Measurements from ENCODE around the gene ATG4D. TPM values are rescaled to one million over a fixed set of nuclear protein-coding genes. Genes with fewer than 3 reads are reported as not detected.

Gene ATG4D
- total RNA-seq, 1 donor from 2014 or later = 30.9 TPM

- no peaks in the 10 kb centered on the region for H3K9me3 Mint-ChIP-seq (ENCODE audit: unreplicated experiment)
- H3K4me3 Mint-ChIP-seq (ENCODE audit: unreplicated experiment) = no peak overlapping the region
- no peak for DNase-seq (ENCODE audit: extremely low spot score, unreplicated experiment)
- H3K27ac Mint-ChIP-seq (ENCODE audit: unreplicated experiment) = no peak overlapping the region
- H3K36me3 Mint-ChIP-seq (ENCODE audit: unreplicated experiment) = no peaks in the 10 kb centered on the region
- H3K4me1 Mint-ChIP-seq (ENCODE audit: unreplicated experiment) = no peaks in the 10 kb centered on the region
- no peak for TF ChIP-seq CTCF (IDR thresholded peaks at IDR 0.05)
- H3K27me3 Mint-ChIP-seq (ENCODE audit: unreplicated experiment) = peaks cover 20% of the 10 kb centered on the region
These were observed 44.1 kb downstream of the ATG4D start for GRCh38 chr19:10587839-10588150.

GRCh38 chr19:10593148-10593547 is 49.4 kb downstream of the ATG4D start:
- no peaks in the 10 kb centered on the region for H3K9me3 Mint-ChIP-seq (ENCODE audit: unreplicated experiment)
- peaks cover 10% of the 10 kb centered on the region for H3K4me1 Mint-ChIP-seq (ENCODE audit: unreplicated experiment)
- no peak for TF ChIP-seq CTCF (IDR thresholded peaks at IDR 0.05)
- H3K36me3 Mint-ChIP-seq (ENCODE audit: unreplicated experiment) = no peaks in the 10 kb centered on the region
- no peak for DNase-seq (ENCODE audit: extremely low spot score, unreplicated experiment)
- H3K27me3 Mint-ChIP-seq (ENCODE audit: unreplicated experiment) = peaks cover 7% of the 10 kb centered on the region
- no peak overlapping the region for H3K4me3 Mint-ChIP-seq (ENCODE audit: unreplicated experiment)
- H3K27ac Mint-ChIP-seq (ENCODE audit: unreplicated experiment) = no peak overlapping the region

- no peak for DNase-seq (ENCODE audit: extremely low spot score, unreplicated experiment)
- Mint-ChIP-seq H3K4me3 (ENCODE audit: unreplicated experiment) (no peak overlapping the region), H3K27ac (ENCODE audit: unreplicated experiment) (peak overlapping the region; percentile 13), H3K27me3 (ENCODE audit: unreplicated experiment) (peaks cover 9% of the 10 kb centered on the region), H3K36me3 (ENCODE audit: unreplicated experiment) (no peaks in the 10 kb centered on the region), H3K9me3 (ENCODE audit: unreplicated experiment) (no peaks in the 10 kb centered on the region), H3K4me1 (ENCODE audit: unreplicated experiment) (peaks cover 10% of the 10 kb centered on the region)
- no peak for TF ChIP-seq CTCF (IDR thresholded peaks at IDR 0.05)
These were observed 50.3 kb downstream of the ATG4D start for GRCh38 chr19:10593820-10594637.

- no peaks in the 10 kb centered on the region for H3K36me3 Mint-ChIP-seq (ENCODE audit: unreplicated experiment)
- peaks cover 19% of the 10 kb centered on the region for H3K4me1 Mint-ChIP-seq (ENCODE audit: unreplicated experiment)
- DNase-seq (ENCODE audit: extremely low spot score, unreplicated experiment) = no peak
- peaks cover 21% of the 10 kb centered on the region for H3K27me3 Mint-ChIP-seq (ENCODE audit: unreplicated experiment)
- H3K9me3 Mint-ChIP-seq (ENCODE audit: unreplicated experiment) = no peaks in the 10 kb centered on the region
- no peak for TF ChIP-seq CTCF (IDR thresholded peaks at IDR 0.05)
- no peak overlapping the region for H3K27ac Mint-ChIP-seq (ENCODE audit: unreplicated experiment)
- H3K4me3 Mint-ChIP-seq (ENCODE audit: unreplicated experiment) = no peak overlapping the region
These were observed 56.4 kb downstream of the ATG4D start for GRCh38 chr19:10600149-10600548.

- no peak for TF ChIP-seq CTCF (IDR thresholded peaks at IDR 0.05)
- Mint-ChIP-seq H3K36me3 (ENCODE audit: unreplicated experiment) (no peaks in the 10 kb centered on the region), H3K9me3 (ENCODE audit: unreplicated experiment) (no peaks in the 10 kb centered on the region), H3K4me1 (ENCODE audit: unreplicated experiment) (peaks cover 19% of the 10 kb centered on the region), H3K27me3 (ENCODE audit: unreplicated experiment) (peaks cover 17% of the 10 kb centered on the region), H3K27ac (ENCODE audit: unreplicated experiment) (peak overlapping the region; percentile 59), H3K4me3 (ENCODE audit: unreplicated experiment) (peak overlapping the region; percentile 69)
- DNase-seq (ENCODE audit: extremely low spot score, unreplicated experiment) = no peak
These were observed 58.3 kb downstream of the ATG4D start for GRCh38 chr19:10601999-10602329.

Measured in osteocyte (in vitro differentiated cells).